OCI-LY1 (cell line): ENCODE measurements around the gene PNPLA8.

Experiments
- H2AFZ ChIP-seq: fragments of 200-600 bp; sonication (generic), shearing (Covaris generic); 2 replicates; pipeline ENCODE4 v1.6.0; 2014; ENCODE audit warnings: antibody characterized with exemption, mild to moderate bottlenecking, low read length
- H3F3A ChIP-seq: fragments of 200-600 bp; sonication (generic), shearing (Covaris generic); 2 replicates; pipeline ENCODE4 v1.6.0; 2014; ENCODE audit warnings: mild to moderate bottlenecking, antibody characterized with exemption, low read length, moderate library complexity; ENCODE audit not compliant: insufficient read depth
- H3K27ac ChIP-seq: fragments of 200-600 bp; sonication (generic); 2 replicates; pipeline ENCODE4 v1.5.1; 2014; ENCODE audit warnings: low read length, mixed run types, mild to moderate bottlenecking, low read depth; ENCODE audit not compliant: poor library complexity, severe bottlenecking
- H3K27me3 ChIP-seq: fragments of 200-600 bp; sonication (generic); 2 replicates; pipeline ENCODE4 v1.6.0; 2014; ENCODE audit warnings: antibody characterized with exemption, mild to moderate bottlenecking, low read length, moderate library complexity; ENCODE audit not compliant: insufficient read depth
- H3K36me3 ChIP-seq: fragments of 200-600 bp; sonication (generic); 2 replicates; pipeline ENCODE4 v1.6.1; 2014; ENCODE audit warnings: mild to moderate bottlenecking, antibody characterized with exemption, low read length, moderate library complexity, mixed read lengths; ENCODE audit not compliant: insufficient read depth
- H3K4me1 ChIP-seq: fragments of 200-600 bp; sonication (generic); 2 replicates; pipeline ENCODE4 v1.5.1; 2014; ENCODE audit warnings: mild to moderate bottlenecking, low read length, moderate library complexity; ENCODE audit not compliant: insufficient read depth, severe bottlenecking
- H3K4me2 ChIP-seq: fragments of 200-600 bp; sonication (generic), shearing (Covaris generic); 2 replicates; pipeline ENCODE4 v1.6.1; 2014; ENCODE audit warnings: low read length
- H3K4me3 ChIP-seq: fragments of 200-600 bp; sonication (generic); 2 replicates; pipeline ENCODE4 v1.5.1; 2014; ENCODE audit warnings: low read length, low read depth, mild to moderate bottlenecking, mixed read lengths; ENCODE audit not compliant: poor library complexity, severe bottlenecking
- H3K79me2 ChIP-seq: fragments of 200-600 bp; shearing (Covaris generic); 2 replicates; pipeline ENCODE4 v1.6.1; 2016; ENCODE audit warnings: mixed run types, low read length, mixed read lengths; ENCODE audit not compliant: insufficient read depth
- H3K9ac ChIP-seq: fragments of 200-600 bp; sonication (generic), shearing (Covaris generic); 2 replicates; pipeline ENCODE4 v1.6.1; 2014; ENCODE audit warnings: mild to moderate bottlenecking, low read length, mixed read lengths
- H3K9me2 ChIP-seq: fragments of 200-600 bp; sonication (generic), shearing (Covaris generic); 2 replicates; pipeline ENCODE4 v1.6.1; 2014; ENCODE audit warnings: low read depth, mild to moderate bottlenecking, low read length, mixed read lengths
- H3K9me3 ChIP-seq: fragments of 200-600 bp; shearing (Covaris generic); 2 replicates; pipeline ENCODE4 v1.6.1; 2014; ENCODE audit warnings: low read length, mixed read lengths
- H4K20me1 ChIP-seq: fragments of 200-600 bp; sonication (generic), shearing (Covaris generic); 2 replicates; pipeline ENCODE4 v1.6.0; 2016; ENCODE audit warnings: mild to moderate bottlenecking, low read length; ENCODE audit not compliant: insufficient read depth
- EZH2 ChIP-seq: fragments of 200-600 bp; sonication (generic), shearing (Covaris generic); IDR thresholded peaks from 2 replicates; pipeline ENCODE4 v1.8.0; 2017; ENCODE audit warnings: borderline replicate concordance, mixed run types, mild to moderate bottlenecking, antibody characterized with exemption, low read length, moderate library complexity, mixed read lengths
- TF ChIP-seq, protein P1 (sequence below): fragments of 200-600 bp; sonication (generic), shearing (Covaris generic); IDR thresholded peaks from 2 replicates; pipeline ENCODE4 v1.5.1; 2017; ENCODE audit warnings: mild to moderate bottlenecking, antibody characterized with exemption, low read length, moderate library complexity, mixed read lengths

Gene PNPLA8

DNA sequence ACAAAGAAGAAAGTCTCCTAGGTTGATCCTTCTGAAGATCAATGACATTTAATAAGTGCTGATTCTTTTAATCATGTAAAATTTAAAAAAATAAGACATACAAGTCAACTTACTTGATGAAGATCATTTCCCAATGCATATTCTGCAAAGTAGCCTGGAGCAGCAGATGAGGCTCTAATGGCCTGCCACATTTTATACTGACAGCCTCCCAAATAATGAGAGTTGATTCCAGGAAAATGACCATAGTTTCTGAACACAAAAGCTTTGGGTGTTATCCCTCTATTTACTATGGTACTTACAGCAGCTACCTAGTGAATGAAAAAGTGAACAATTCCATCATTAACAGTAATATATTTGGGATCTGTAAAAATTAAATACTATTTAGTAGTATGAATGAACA, 38.3 kb downstream of the PNPLA8 start:
- H3K4me1 ChIP-seq: no peaks in the 10 kb centered on the region
- H3K4me2 ChIP-seq: no peak overlapping the region
- no peak for TF ChIP-seq EZH2
- TF ChIP-seq, protein P1, sequence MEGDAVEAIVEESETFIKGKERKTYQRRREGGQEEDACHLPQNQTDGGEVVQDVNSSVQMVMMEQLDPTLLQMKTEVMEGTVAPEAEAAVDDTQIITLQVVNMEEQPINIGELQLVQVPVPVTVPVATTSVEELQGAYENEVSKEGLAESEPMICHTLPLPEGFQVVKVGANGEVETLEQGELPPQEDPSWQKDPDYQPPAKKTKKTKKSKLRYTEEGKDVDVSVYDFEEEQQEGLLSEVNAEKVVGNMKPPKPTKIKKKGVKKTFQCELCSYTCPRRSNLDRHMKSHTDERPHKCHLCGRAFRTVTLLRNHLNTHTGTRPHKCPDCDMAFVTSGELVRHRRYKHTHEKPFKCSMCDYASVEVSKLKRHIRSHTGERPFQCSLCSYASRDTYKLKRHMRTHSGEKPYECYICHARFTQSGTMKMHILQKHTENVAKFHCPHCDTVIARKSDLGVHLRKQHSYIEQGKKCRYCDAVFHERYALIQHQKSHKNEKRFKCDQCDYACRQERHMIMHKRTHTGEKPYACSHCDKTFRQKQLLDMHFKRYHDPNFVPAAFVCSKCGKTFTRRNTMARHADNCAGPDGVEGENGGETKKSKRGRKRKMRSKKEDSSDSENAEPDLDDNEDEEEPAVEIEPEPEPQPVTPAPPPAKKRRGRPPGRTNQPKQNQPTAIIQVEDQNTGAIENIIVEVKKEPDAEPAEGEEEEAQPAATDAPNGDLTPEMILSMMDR: no peak
- H2AFZ ChIP-seq: no peak overlapping the region
- peaks cover 58% of the 10 kb centered on the region for H3K36me3 ChIP-seq
- no peak overlapping the region for H3K4me3 ChIP-seq
- H3K79me2 ChIP-seq: no peaks in the 10 kb centered on the region
- H3K27ac ChIP-seq: no peak overlapping the region
- H3K9me3 ChIP-seq: no peaks in the 10 kb centered on the region
- H4K20me1 ChIP-seq: no peaks in the 10 kb centered on the region
- no peak overlapping the region for H3K9ac ChIP-seq
- no peaks in the 10 kb centered on the region for H3K9me2 ChIP-seq
- no peaks in the 10 kb centered on the region for H3F3A ChIP-seq
- H3K27me3 ChIP-seq: no peaks in the 10 kb centered on the region

DNA sequence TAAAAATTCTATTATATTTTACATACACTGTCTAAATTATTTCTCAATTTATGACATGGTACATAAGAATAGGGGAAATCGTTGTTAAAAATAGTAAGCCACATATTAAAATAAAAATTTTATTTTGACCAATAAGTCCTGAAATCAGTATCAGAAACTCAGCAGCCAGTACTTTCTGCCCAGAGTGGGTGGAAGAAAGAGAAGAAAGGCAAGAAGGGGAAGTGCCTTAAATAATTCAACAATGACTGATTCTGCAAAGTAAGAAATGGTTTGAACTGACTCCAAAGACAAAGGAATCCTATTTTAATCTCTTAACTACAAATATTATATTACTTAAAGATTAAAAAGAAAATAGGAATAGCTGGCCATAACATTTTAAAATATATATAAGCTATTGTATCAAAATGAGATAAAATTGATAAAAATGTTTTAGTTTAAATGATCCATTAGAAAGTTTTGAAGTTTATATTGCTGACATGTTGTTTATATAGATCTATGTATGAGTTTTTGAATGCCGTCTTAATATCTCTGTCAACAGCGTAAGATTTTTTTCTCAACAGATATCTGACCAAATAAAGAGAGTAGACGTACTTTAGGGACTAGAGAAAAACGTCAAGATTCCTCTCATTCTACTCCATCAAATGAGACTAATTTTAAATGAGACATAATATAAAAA, 39.5 kb downstream of the PNPLA8 start:
- H3K9ac ChIP-seq: no peak overlapping the region
- TF ChIP-seq, protein P1: no peak
- no peak for TF ChIP-seq EZH2
- H3K27me3 ChIP-seq: no peaks in the 10 kb centered on the region
- no peak overlapping the region for H3K27ac ChIP-seq
- H2AFZ ChIP-seq: no peak overlapping the region
- H4K20me1 ChIP-seq: no peaks in the 10 kb centered on the region
- peaks cover 57% of the 10 kb centered on the region for H3K36me3 ChIP-seq
- H3K4me2 ChIP-seq: no peak overlapping the region
- no peaks in the 10 kb centered on the region for H3K9me2 ChIP-seq
- H3K79me2 ChIP-seq: no peaks in the 10 kb centered on the region
- H3K4me3 ChIP-seq: no peak overlapping the region
- H3K9me3 ChIP-seq: no peaks in the 10 kb centered on the region
- H3K4me1 ChIP-seq: no peaks in the 10 kb centered on the region
- H3F3A ChIP-seq: no peaks in the 10 kb centered on the region

DNA sequence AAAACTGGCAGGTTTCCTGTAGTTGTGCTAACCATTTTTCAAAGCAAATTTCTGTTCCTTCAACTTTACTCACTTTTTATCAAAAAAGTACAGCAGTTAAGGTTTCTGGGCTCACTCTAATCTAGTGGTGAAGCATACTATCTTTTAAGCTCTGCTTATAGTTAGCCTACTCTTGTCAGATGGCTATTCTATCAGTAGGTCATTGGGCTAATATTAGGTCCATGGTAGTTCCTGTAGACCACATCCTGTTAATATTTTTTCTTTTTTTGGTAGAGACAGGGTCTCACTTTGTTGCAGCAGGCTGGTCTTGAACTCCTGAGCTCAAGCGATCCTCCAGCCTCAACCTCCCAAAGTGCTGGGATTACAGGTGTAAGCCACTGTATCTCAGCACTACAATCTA, 41.8 kb downstream of the PNPLA8 start:
- no peaks in the 10 kb centered on the region for H3K27me3 ChIP-seq
- no peaks in the 10 kb centered on the region for H3K9me3 ChIP-seq
- no peaks in the 10 kb centered on the region for H3K79me2 ChIP-seq
- H3K36me3 ChIP-seq: peaks cover 49% of the 10 kb centered on the region
- no peak for TF ChIP-seq EZH2
- TF ChIP-seq, protein P1: no peak
- no peak overlapping the region for H3K4me3 ChIP-seq
- no peak overlapping the region for H3K9ac ChIP-seq
- H3K4me2 ChIP-seq: no peak overlapping the region
- H3K9me2 ChIP-seq: no peaks in the 10 kb centered on the region
- H4K20me1 ChIP-seq: no peaks in the 10 kb centered on the region
- no peak overlapping the region for H2AFZ ChIP-seq
- H3F3A ChIP-seq: no peaks in the 10 kb centered on the region
- peaks cover 4% of the 10 kb centered on the region for H3K4me1 ChIP-seq
- no peak overlapping the region for H3K27ac ChIP-seq
